Hypothalamus (tissue), 51 donors: ENCODE data around the gene ZNF132.
"Not testable (repeated sequence)": the region's sequence is repeated elsewhere in the genome, so short reads cannot be mapped to it uniquely, and the experiment has no call there.

Source experiments
- DNase-seq, 51 donors: peaks; one replicate each; lab custom pipeline; 2025; lab: John Stamatoyannopoulos, UW

Gene ZNF132

GRCh38 chr19:58408152-58409009 lies 31.6 kb downstream of the ZNF132 start, which contains the start of gene ZNF584:
TSS of gene ZNF584 (plus strand) at chr19:58408649. CDS start at chr19:58409148, 499 bp downstream.
- peak; percentile 60 to 98 (median 93) for DNase-seq

GRCh38 chr19:58407658-58408151 lies 32.2 kb downstream of the ZNF132 start:
- DNase-seq = peak in 1 of 51 donors; percentile 53

- no peak for DNase-seq
Measured at GRCh38 chr19:58406818-58407657, 32.9 kb downstream of the ZNF132 start.

- not testable (repeated sequence) for DNase-seq
Measured at GRCh38 chr19:58403920-58404478, 36.0 kb downstream of the ZNF132 start.

- no peak for DNase-seq
Measured at GRCh38 chr19:58401840-58402421, 38.0 kb downstream of the ZNF132 start.

- peak; percentile 48 to 100 (median 98) for DNase-seq
Measured at GRCh38 chr19:58400916-58401839, 38.8 kb downstream of the ZNF132 start.

- DNase-seq = peak in 27 of 51 donors; percentile 9 to 61 (median 36)
Measured at GRCh38 chr19:58400316-58400915, 39.5 kb downstream of the ZNF132 start.

- no peak for DNase-seq
Measured at GRCh38 chr19:58399903-58400302, 40.0 kb downstream of the ZNF132 start.

GRCh38 chr19:58398545-58398944 lies 41.4 kb downstream of the ZNF132 start:
- no peak for DNase-seq

GRCh38 chr19:58398087-58398486 lies 41.9 kb downstream of the ZNF132 start:
- no peak for DNase-seq

GRCh38 chr19:58397533-58398037 lies 42.4 kb downstream of the ZNF132 start:
- DNase-seq = no peak

GRCh38 chr19:58396691-58397532 lies 43.0 kb downstream of the ZNF132 start:
- no peak for DNase-seq

GRCh38 chr19:58395979-58396627 lies 43.9 kb downstream of the ZNF132 start:
- DNase-seq = no peak

- no peak for DNase-seq
Measured at GRCh38 chr19:58395220-58395978, 44.6 kb downstream of the ZNF132 start, which contains the start of gene RNF225. TSS of gene RNF225 (plus strand) at chr19:58395656. CDS start at chr19:58396090, 434 bp downstream.

GRCh38 chr19:58394821-58395219 lies 45.1 kb downstream of the ZNF132 start:
- no peak for DNase-seq

GRCh38 chr19:58393725-58394033 lies 46.3 kb downstream of the ZNF132 start:
- DNase-seq = no peak
